ENCODE data around the gene CACNG7.

Gene CACNG7, protein sequence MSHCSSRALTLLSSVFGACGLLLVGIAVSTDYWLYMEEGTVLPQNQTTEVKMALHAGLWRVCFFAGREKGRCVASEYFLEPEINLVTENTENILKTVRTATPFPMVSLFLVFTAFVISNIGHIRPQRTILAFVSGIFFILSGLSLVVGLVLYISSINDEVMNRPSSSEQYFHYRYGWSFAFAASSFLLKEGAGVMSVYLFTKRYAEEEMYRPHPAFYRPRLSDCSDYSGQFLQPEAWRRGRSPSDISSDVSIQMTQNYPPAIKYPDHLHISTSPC

DNA sequence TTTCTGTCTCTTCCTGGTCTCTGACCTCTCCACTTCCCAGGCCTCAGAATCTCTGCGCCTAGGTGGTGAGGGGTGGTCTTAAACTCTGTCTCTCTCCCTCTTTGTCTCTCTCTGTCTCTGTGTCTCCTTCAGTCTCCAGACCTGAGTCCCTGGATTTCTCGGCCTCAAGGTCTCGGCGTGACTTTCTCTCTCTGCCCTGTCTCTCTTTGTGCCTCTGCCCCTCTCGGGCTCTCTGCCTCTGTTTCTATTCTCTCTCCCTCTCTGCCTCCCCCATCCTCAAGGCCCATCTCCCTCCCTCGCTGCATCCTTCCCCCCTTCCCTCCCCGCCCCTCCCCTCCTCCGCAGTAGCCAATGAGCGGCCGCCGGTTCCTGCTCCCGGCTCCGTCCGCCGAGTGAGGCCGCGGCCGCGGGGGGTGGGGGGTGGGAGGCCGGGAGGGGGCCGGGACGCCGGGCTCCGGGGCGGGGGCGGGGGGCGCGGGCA lies at the start of gene CACNG7:
TSS of gene CACNG7 (plus strand) at position 344 of the 481 bp plus-strand sequence. CDS start 3,554 bp downstream, outside the sequence.
- no peaks in the 10 kb centered on the region for H3K36me3 Mint-ChIP-seq (ENCODE audit: low read depth)
- H3K27ac Mint-ChIP-seq, result no peak within 1 kb of the TSS
- TF ChIP-seq, protein P1, sequence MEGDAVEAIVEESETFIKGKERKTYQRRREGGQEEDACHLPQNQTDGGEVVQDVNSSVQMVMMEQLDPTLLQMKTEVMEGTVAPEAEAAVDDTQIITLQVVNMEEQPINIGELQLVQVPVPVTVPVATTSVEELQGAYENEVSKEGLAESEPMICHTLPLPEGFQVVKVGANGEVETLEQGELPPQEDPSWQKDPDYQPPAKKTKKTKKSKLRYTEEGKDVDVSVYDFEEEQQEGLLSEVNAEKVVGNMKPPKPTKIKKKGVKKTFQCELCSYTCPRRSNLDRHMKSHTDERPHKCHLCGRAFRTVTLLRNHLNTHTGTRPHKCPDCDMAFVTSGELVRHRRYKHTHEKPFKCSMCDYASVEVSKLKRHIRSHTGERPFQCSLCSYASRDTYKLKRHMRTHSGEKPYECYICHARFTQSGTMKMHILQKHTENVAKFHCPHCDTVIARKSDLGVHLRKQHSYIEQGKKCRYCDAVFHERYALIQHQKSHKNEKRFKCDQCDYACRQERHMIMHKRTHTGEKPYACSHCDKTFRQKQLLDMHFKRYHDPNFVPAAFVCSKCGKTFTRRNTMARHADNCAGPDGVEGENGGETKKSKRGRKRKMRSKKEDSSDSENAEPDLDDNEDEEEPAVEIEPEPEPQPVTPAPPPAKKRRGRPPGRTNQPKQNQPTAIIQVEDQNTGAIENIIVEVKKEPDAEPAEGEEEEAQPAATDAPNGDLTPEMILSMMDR (IDR thresholded peaks at IDR 0.05), result no peak
- H3K9me3 Mint-ChIP-seq, result no peaks in the 10 kb centered on the region
- peak; percentile 45 for DNase-seq
- H3K4me3 Mint-ChIP-seq, result peak within 1 kb of the TSS; percentile 79
- H3K4me1 Mint-ChIP-seq, result peaks cover 27% of the 10 kb centered on the region
- peaks cover 95% of the 10 kb centered on the region for H3K27me3 Mint-ChIP-seq (ENCODE audit: low read depth, poor library complexity)

DNA sequence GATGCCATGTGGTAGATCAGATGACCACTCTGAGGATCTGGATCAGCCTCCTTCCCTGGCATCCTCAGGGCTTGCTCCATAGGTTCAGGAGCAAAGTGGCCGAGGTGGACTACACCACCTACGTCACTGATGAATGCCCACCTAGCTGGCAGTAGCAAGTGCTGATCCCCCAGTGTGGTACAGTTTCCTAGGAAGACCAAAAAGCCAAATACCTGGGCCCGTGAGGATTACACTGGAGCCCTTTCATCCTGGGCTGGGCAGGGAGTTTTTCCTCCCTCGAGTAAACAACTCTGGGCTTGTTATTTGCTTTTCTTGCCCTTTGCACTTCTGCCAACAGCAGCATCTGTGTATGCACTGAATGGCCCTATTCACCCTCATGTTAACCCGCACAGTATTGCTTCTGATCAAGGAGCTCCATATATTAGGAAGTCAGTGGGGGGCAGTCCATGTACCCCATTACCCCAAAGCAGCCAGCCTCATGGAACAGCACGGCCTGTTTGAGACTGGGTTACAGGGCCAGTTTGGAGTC lies 44.7 kb upstream of the CACNG7 start:
- no peak overlapping the region for H3K4me3 Mint-ChIP-seq
- DNase-seq, result no peak
- H3K4me1 Mint-ChIP-seq, result peaks cover 22% of the 10 kb centered on the region
- no peaks in the 10 kb centered on the region for H3K36me3 Mint-ChIP-seq (ENCODE audit: low read depth)
- H3K27me3 Mint-ChIP-seq (ENCODE audit: low read depth, poor library complexity), result peaks cover 7% of the 10 kb centered on the region
- no peak overlapping the region for H3K27ac Mint-ChIP-seq
- no peaks in the 10 kb centered on the region for H3K9me3 Mint-ChIP-seq
- TF ChIP-seq, protein P1 (IDR thresholded peaks at IDR 0.05), result no peak

DNA sequence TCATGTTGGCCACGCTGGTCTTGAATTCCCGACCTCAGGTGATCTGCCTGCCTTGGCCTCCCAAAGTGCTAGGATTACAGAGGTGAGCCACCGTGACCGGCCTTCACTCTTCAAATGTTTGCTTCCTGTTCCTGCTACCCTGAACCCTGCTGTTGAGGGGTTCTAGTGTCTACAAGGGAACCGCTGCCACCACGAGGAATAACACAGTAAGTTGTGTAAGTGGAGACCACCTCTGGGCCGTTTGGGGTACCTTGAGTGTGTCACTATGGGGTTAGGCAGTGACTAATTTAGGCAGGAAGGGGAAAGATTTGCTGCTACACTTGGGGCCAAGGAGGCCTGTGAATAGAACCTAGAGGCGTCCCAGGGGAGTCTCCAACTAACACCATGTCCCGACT lies 43.6 kb upstream of the CACNG7 start:
- H3K4me3 Mint-ChIP-seq, result peak overlapping the region; percentile 99
- H3K36me3 Mint-ChIP-seq (ENCODE audit: low read depth), result no peaks in the 10 kb centered on the region
- no peak for DNase-seq
- peak overlapping the region; percentile 98 for H3K27ac Mint-ChIP-seq
- H3K4me1 Mint-ChIP-seq, result peaks cover 25% of the 10 kb centered on the region
- peaks cover 7% of the 10 kb centered on the region for H3K27me3 Mint-ChIP-seq (ENCODE audit: low read depth, poor library complexity)
- no peaks in the 10 kb centered on the region for H3K9me3 Mint-ChIP-seq
- TF ChIP-seq, protein P1 (IDR thresholded peaks at IDR 0.05), result no peak

DNA sequence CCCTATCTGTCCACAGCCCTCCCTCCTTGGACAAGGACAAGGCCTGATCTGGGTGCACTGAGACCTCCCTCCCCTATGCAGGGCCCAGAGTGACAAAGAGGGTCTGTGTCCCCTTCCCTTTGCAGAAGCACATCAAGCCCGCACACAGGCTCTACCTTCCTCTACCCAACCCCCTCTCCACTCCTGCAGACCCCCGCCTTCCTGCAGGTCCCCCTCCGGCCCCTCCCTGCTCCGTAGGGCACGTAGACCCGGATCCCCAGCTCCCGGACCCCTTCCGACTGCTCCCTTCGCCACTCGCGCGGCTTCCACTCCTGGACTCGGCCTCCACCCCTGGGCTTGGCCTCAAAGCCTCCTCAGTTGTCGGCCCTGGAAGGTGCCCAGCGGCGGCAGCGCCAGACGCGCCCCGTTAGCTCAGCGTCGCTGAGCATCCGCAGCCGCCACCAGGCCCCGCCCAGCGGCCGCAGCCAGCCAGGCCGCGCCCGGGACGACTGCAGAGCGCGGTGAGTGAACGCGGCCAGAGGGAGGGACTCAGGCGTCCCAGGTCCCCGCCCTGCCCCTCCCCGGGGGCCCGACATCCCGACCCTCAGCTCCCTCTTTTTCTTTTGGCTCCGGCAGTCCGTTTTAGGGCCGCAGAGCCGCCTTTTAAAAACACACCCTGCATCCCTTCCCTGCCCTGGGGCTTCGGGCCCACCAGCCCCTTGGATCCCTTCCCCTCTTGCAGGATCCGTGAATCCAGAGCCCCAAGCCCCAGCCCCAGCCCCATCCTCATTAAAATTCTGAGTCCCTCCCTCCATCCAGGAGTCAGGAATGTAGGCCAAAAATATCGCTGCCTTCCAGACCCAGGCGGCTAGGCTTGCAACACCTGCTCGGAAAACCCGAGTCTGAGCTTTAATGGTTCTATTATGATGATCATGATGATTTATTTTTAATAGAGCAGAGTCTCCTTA lies 42.9 kb upstream of the CACNG7 start:
- peak; percentile 79 for DNase-seq
- Mint-ChIP-seq H3K36me3 (ENCODE audit: low read depth) (peaks cover 3% of the 10 kb centered on the region), H3K4me1 (peaks cover 31% of the 10 kb centered on the region), H3K27me3 (ENCODE audit: low read depth, poor library complexity) (peaks cover 7% of the 10 kb centered on the region), H3K4me3 (peak overlapping the region; percentile 99), H3K27ac (peak overlapping the region; percentile 100), H3K9me3 (no peaks in the 10 kb centered on the region)
- TF ChIP-seq, protein P1 (IDR thresholded peaks at IDR 0.05), result no peak

DNA sequence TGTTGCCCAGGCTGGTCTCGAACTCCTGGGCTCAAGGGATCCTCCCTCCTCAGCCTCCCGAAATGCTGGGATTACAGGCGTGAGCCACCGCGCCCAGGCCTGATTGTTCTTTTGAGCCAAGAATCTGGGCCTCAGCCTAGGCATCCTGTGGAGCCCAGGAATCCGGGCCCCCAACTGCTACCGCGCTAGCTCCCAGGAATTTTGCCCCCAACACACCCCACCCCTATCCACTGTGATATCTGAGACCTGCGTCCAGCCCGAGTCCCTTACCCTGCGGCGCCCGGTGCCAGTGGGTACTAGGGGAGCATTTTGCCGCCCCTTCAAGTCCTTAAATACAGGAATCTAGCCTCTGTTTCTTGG lies 42.2 kb upstream of the CACNG7 start:
- no peaks in the 10 kb centered on the region for H3K9me3 Mint-ChIP-seq
- peaks cover 37% of the 10 kb centered on the region for H3K4me1 Mint-ChIP-seq
- H3K27me3 Mint-ChIP-seq (ENCODE audit: low read depth, poor library complexity), result peaks cover 7% of the 10 kb centered on the region
- peaks cover 9% of the 10 kb centered on the region for H3K36me3 Mint-ChIP-seq (ENCODE audit: low read depth)
- peak overlapping the region; percentile 100 for H3K27ac Mint-ChIP-seq
- TF ChIP-seq, protein P1 (IDR thresholded peaks at IDR 0.05), result no peak
- DNase-seq, result peak; percentile 44
- peak overlapping the region; percentile 99 for H3K4me3 Mint-ChIP-seq
